ENCODE results near the gene ZNF224.

ZNF224 gene

DNA sequence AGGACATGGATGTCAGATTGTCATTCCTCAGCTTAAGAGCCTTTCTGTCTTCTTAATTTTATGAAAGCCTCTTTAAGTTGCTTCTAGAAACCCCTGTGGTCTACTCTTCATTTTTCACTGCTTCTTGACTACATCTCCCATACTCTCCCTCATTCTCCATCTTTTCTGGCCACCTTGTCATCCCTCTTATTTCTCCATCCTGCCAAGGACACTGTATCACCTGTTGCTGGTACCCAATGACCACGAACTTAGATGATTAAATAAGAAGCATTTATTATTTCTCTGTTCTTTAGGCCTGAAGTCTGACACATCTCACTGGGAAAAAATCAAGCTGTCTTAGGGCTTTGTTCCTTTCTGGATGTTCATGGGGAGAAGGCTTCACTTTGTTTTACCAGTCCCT is 33.1 kb upstream of the ZNF224 start:
- no peak for DNase-seq (ENCODE audit: low read depth)
- TF ChIP-seq, protein P1, sequence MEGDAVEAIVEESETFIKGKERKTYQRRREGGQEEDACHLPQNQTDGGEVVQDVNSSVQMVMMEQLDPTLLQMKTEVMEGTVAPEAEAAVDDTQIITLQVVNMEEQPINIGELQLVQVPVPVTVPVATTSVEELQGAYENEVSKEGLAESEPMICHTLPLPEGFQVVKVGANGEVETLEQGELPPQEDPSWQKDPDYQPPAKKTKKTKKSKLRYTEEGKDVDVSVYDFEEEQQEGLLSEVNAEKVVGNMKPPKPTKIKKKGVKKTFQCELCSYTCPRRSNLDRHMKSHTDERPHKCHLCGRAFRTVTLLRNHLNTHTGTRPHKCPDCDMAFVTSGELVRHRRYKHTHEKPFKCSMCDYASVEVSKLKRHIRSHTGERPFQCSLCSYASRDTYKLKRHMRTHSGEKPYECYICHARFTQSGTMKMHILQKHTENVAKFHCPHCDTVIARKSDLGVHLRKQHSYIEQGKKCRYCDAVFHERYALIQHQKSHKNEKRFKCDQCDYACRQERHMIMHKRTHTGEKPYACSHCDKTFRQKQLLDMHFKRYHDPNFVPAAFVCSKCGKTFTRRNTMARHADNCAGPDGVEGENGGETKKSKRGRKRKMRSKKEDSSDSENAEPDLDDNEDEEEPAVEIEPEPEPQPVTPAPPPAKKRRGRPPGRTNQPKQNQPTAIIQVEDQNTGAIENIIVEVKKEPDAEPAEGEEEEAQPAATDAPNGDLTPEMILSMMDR (conservative IDR thresholded peaks at IDR 0.05; ENCODE audit: low read length) = no peak
- H3K4me3 ChIP-seq (ENCODE audit: low read length) = no peak overlapping the region

DNA sequence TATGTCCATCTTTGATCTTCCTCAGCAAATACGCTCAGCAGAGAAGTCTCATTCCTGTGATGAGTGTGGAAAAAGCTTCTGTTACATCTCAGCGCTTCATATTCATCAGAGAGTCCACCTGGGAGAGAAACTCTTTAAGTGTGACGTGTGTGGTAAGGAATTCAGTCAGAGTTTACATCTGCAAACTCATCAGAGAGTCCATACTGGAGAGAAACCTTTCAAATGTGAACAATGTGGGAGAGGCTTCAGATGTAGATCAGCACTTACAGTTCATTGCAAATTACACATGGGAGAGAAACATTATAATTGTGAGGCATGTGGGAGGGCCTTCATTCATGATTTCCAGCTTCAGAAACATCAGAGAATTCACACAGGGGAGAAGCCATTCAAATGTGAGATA is 27.9 kb upstream of the ZNF224 start:
- TF ChIP-seq, protein P1 (conservative IDR thresholded peaks at IDR 0.05; ENCODE audit: low read length) = no peak
- H3K4me3 ChIP-seq (ENCODE audit: low read length) = no peak overlapping the region
- no peak for DNase-seq (ENCODE audit: low read depth)

DNA sequence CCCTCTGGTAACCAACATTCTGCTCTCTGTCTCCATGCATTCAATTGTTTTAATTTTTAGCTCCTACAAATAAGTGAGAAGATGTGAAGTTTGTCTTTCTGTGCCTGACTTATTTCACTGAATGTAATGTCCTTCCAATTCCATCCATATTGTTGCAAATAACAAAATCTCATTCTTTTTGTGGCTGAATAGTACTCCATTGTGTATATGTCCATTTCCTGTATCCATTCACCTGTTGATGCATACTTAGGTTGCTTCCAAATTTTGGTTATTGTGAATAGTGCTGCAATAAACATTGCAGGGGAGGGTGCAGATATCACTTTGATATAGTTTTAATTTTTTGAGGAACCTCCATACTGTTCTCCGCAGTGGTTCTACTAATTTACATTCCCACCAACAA is 24.7 kb upstream of the ZNF224 start:
- H3K4me3 ChIP-seq (ENCODE audit: low read length) = no peak overlapping the region
- TF ChIP-seq, protein P1 (conservative IDR thresholded peaks at IDR 0.05; ENCODE audit: low read length) = no peak
- no peak for DNase-seq (ENCODE audit: low read depth)

DNA sequence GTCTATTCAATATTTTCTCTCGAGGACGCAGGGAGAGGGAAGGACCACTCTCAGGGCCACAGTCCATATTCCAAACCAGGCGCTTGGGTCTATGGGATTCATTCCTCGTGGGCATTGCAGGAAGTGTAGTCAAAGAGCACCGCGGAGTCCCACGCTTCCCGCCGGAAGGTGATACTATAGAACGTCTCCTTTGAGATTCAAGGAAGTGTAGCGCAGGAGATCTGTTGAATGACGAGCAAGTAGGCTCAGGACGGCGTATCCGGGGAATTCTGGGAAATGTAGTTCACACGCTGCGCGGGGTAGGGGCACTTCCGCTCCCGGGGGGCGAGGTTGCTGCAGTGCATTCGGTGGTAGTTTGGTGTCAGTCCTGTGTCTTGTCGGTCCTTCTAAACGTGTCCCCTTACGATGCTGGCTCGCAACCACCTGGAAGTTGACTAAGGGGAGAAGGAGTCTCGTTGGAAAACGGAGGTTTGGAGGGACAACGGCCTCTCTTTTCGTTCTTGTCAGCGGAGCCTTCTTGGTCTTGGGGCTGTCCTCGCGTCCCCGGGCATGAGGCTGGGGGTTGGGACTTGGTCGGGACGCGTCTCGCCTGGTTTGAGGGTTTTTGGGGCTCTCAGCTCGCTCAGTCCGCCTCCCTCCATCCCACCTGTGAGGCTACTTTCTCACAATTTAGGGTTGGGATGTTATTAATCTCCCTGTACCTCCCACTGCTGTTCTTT is 22.2 kb upstream of the ZNF224 start, which contains the start of gene ZNF284:
Gene ZNF284 (plus strand): TSS at position 336 of the 719 bp plus-strand sequence. CDS start 4,231 bp downstream, outside the sequence.
- H3K4me3 ChIP-seq (ENCODE audit: low read length) = peak within 1 kb of the TSS; percentile 97
- peak; percentile 83 for DNase-seq (ENCODE audit: low read depth)
- TF ChIP-seq, protein P1 (conservative IDR thresholded peaks at IDR 0.05; ENCODE audit: low read length) = no peak

GRCh38 chr19:44072543-44073401 is 21.4 kb upstream of the ZNF224 start:
- H3K4me3 ChIP-seq (ENCODE audit: low read length) = peak overlapping the region; percentile 97
- no peak for DNase-seq (ENCODE audit: low read depth)
- TF ChIP-seq, protein P1 (conservative IDR thresholded peaks at IDR 0.05; ENCODE audit: low read length) = 0 out of 2 replicates have a peak, but pooled peaks have one; percentile 10

DNA sequence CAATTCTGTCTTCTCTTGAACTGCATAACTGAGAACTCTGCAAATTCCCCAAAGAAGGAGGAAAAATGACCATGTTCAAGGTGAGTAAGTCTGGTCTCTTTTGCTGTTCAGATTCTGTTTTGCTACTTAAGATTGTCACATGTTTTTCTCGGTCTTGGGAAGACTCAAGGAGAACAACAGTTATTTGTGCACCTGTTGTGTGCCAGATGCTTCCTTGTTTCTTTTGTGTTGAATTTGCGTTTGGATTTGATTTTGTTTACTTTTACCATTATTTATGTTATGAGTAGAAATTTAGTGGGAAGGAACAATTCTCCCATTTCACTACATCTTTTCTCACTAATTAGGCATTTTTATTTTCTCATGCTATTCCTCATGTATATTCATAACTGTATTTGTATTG is 17.8 kb upstream of the ZNF224 start:
- DNase-seq (ENCODE audit: low read depth) = no peak
- TF ChIP-seq, protein P1 (conservative IDR thresholded peaks at IDR 0.05; ENCODE audit: low read length) = no peak
- H3K4me3 ChIP-seq (ENCODE audit: low read length) = no peak overlapping the region
